IMR-90 (cell line): ENCODE measurements around the gene GRIK3.

Experiments
- CTCF ChIP-seq: conservative IDR thresholded peaks from 2 replicates; pipeline ENCODE4 v1.5.1; 2012; ENCODE audit warnings: mild to moderate bottlenecking, low read depth, low read length, improper control_type of control experiment
- FOS ChIP-seq: fragments of 150-350 bp; IDR thresholded peaks from 2 replicates; pipeline ENCODE4 v1.6.1; 2016; ENCODE audit warnings: low read depth, low read length
- MAZ ChIP-seq: IDR thresholded peaks from 2 replicates; pipeline ENCODE4 v1.6.1; 2012; ENCODE audit warnings: low read depth, mild to moderate bottlenecking, low read length, improper control_type of control experiment, moderate library complexity, borderline replicate concordance
- RCOR1 ChIP-seq: IDR thresholded peaks from 2 replicates; pipeline ENCODE4 v1.6.1; 2012; ENCODE audit warnings: mild to moderate bottlenecking, low read length, improper control_type of control experiment; ENCODE audit not compliant: insufficient replicate concordance
- RFX5 ChIP-seq: IDR thresholded peaks from 2 replicates; pipeline ENCODE4 v1.8.0; 2012; ENCODE audit warnings: low read depth, mild to moderate bottlenecking, low read length, moderate library complexity

- no peak for TF ChIP-seq CTCF
- no peak for TF ChIP-seq MAZ
- no peak for TF ChIP-seq FOS
- no peak for TF ChIP-seq RFX5
- TF ChIP-seq RCOR1, result no peak
Measured at GRCh38 chr1:36796106-36796590, 238.2 kb downstream of the GRIK3 start.
